Sciatic nerve (tissue), 1 donor: ENCODE results near the gene TRAPPC2B. TPM values are rescaled to one million over a fixed set of nuclear protein-coding genes. Genes with fewer than 3 reads are reported as not detected.

Experiments
- total RNA-seq: library from RNA; stranded (reverse); fragmentation: NEBNext Ultra II Directional; extraction: Animal tissue kit (Norgen Biotek cat#: 25700); gene quantifications from one replicate; pipeline ENCODE4 v1.2.1, GENCODE V29; 2021
- donor health status: DM: no; HTN: no; CAD: no.

Gene TRAPPC2B
- total RNA-seq, 1 donor from 2014 or later: 6.0 TPM

Other genes with a start within 250 kb of the TRAPPC2B start
- gene USP29, start 243.6 kb upstream of the TRAPPC2B start, total RNA-seq: not detected
- not detected for gene ZIM3, start 218.3 kb upstream of the TRAPPC2B start, total RNA-seq
- gene DUXA, start 196.1 kb upstream of the TRAPPC2B start, total RNA-seq: not detected
- gene ZNF264, start 172.1 kb upstream of the TRAPPC2B start, total RNA-seq: 43.5 TPM
- 2.5 TPM for gene AURKC, start 132.5 kb upstream of the TRAPPC2B start, total RNA-seq
- 21.2 TPM for gene ZNF805, start 122.9 kb upstream of the TRAPPC2B start, total RNA-seq
- gene ZNF460, start 83.1 kb upstream of the TRAPPC2B start, total RNA-seq: 80.5 TPM
- gene ZNF543, start 43.1 kb upstream of the TRAPPC2B start, total RNA-seq: 7.0 TPM
- gene ZNF304, start 12.3 kb upstream of the TRAPPC2B start, total RNA-seq: 9.2 TPM
- 4.0 TPM for gene ZNF547, start within 50 bp of the TRAPPC2B start, total RNA-seq
- gene ZNF548, start 26.3 kb downstream of the TRAPPC2B start, total RNA-seq: 29.3 TPM
- 20.1 TPM for gene ZNF17, start 47.6 kb downstream of the TRAPPC2B start, total RNA-seq
- 9.7 TPM for gene ZNF749, start 71.8 kb downstream of the TRAPPC2B start, total RNA-seq
- gene VN1R1, start 93.6 kb downstream of the TRAPPC2B start, total RNA-seq: 1.6 TPM
- gene ZNF772, start 114.0 kb downstream of the TRAPPC2B start, total RNA-seq: 12.5 TPM
- gene ZNF419, start 124.2 kb downstream of the TRAPPC2B start, total RNA-seq: 10.6 TPM
- 10.7 TPM for gene ZNF773, start 136.4 kb downstream of the TRAPPC2B start, total RNA-seq
- 9.5 TPM for gene ZNF549, start 163.8 kb downstream of the TRAPPC2B start, total RNA-seq
- 11.3 TPM for gene ZNF550, start 196.3 kb downstream of the TRAPPC2B start, total RNA-seq
- gene ZNF416, start 215.4 kb downstream of the TRAPPC2B start, total RNA-seq: 6.4 TPM
- gene ZIK1, start 220.6 kb downstream of the TRAPPC2B start, total RNA-seq: 4.9 TPM
- 3.2 TPM for gene ZNF530, start 236.3 kb downstream of the TRAPPC2B start, total RNA-seq